Tibial nerve (tissue), 3 donors: ENCODE data around the gene EXOC1.

Experiments
- POLR2A ChIP-seq, 2 donors: fragments of 450-650 bp; IDR thresholded peaks; one replicate each; pipeline ENCODE4 v1.6.1; 2017; ENCODE audit warnings: antibody characterized with exemption in 2 of 2, mild to moderate bottlenecking in 2 of 2, moderate library complexity in 2 of 2
- TF ChIP-seq, protein P1 (sequence below), 5 experiments: fragments of 200-600 bp in 3 of 5; fragments of 450-650 bp in 2 of 5; sonication (generic) in 3 of 5; IDR thresholded peaks; one replicate each; pipeline ENCODE4 v1.5.1; 2016 to 2019; ENCODE audit warnings: antibody characterized with exemption in 5 of 5, mild to moderate bottlenecking in 3 of 5, moderate library complexity in 2 of 5

DNA sequence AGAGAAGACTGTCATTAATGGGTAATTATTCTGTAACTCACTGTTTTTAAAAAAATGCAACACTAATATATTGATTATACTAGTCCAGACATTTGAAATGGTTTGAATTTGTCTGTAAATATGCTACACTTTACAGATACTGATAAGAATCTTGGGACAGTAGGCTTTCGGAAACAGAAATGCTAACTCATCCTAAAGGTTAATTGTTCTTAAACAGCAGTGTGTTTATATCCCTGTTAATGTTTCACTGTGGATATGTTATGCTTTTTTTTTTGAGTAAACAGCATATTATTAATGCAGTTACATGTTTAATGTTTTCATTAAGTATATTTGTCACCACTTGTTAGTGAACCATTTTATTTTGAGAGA lies 31.4 kb downstream of the EXOC1 start:
- TF ChIP-seq, protein P1, sequence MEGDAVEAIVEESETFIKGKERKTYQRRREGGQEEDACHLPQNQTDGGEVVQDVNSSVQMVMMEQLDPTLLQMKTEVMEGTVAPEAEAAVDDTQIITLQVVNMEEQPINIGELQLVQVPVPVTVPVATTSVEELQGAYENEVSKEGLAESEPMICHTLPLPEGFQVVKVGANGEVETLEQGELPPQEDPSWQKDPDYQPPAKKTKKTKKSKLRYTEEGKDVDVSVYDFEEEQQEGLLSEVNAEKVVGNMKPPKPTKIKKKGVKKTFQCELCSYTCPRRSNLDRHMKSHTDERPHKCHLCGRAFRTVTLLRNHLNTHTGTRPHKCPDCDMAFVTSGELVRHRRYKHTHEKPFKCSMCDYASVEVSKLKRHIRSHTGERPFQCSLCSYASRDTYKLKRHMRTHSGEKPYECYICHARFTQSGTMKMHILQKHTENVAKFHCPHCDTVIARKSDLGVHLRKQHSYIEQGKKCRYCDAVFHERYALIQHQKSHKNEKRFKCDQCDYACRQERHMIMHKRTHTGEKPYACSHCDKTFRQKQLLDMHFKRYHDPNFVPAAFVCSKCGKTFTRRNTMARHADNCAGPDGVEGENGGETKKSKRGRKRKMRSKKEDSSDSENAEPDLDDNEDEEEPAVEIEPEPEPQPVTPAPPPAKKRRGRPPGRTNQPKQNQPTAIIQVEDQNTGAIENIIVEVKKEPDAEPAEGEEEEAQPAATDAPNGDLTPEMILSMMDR (IDR thresholded peaks at IDR 0.05), result no peak
- no peak for TF ChIP-seq POLR2A (IDR thresholded peaks at IDR 0.05)
